Epithelial cell of esophagus (primary cell): Measurements from ENCODE around the gene F2R.

Experiments used
- DNase-seq: peaks from one replicate; pipeline ENCODE4 v3.0.0; 2010; ENCODE audit warnings: low read depth
- H3K4me3 ChIP-seq: 2 replicates; pipeline ENCODE4 v1.5.1; 2011; ENCODE audit warnings: mild to moderate bottlenecking, low read length, control low read depth
- TF ChIP-seq, protein P1 (sequence below): IDR thresholded peaks from 2 replicates; pipeline ENCODE4 v1.5.1; 2011; ENCODE audit warnings: low read depth, mild to moderate bottlenecking, low read length, control low read depth, inconsistent platforms; ENCODE audit not compliant: insufficient read depth; ENCODE audit errors: missing control alignments

Gene F2R

GRCh38 chr5:76690037-76690679 is 25.8 kb upstream of the F2R start:
- no peak for DNase-seq
- TF ChIP-seq, protein P1, sequence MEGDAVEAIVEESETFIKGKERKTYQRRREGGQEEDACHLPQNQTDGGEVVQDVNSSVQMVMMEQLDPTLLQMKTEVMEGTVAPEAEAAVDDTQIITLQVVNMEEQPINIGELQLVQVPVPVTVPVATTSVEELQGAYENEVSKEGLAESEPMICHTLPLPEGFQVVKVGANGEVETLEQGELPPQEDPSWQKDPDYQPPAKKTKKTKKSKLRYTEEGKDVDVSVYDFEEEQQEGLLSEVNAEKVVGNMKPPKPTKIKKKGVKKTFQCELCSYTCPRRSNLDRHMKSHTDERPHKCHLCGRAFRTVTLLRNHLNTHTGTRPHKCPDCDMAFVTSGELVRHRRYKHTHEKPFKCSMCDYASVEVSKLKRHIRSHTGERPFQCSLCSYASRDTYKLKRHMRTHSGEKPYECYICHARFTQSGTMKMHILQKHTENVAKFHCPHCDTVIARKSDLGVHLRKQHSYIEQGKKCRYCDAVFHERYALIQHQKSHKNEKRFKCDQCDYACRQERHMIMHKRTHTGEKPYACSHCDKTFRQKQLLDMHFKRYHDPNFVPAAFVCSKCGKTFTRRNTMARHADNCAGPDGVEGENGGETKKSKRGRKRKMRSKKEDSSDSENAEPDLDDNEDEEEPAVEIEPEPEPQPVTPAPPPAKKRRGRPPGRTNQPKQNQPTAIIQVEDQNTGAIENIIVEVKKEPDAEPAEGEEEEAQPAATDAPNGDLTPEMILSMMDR: no peak
- no peak overlapping the region for H3K4me3 ChIP-seq

GRCh38 chr5:76690704-76691466 is 25.0 kb upstream of the F2R start:
- no peak overlapping the region for H3K4me3 ChIP-seq
- DNase-seq: peak; percentile 56
- TF ChIP-seq, protein P1: no peak

GRCh38 chr5:76691467-76692273 is 24.3 kb upstream of the F2R start:
- TF ChIP-seq, protein P1: no peak
- DNase-seq: no peak

DNA sequence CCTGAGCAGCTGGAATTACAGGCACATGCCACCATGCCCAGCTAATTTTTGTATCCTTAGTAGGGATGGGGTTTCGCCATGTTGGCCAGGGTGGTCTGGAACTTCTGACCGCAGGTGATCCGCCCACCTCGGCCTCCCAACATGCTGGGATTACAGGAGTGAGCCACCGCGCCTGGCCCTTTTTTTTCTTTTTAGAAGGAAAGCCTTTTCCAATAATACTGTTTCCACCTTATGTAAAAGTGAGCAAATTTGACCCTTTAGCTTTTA is 23.7 kb upstream of the F2R start:
- H3K4me3 ChIP-seq: no peak overlapping the region
- TF ChIP-seq, protein P1: no peak
- DNase-seq: no peak

More at GRCh38 chr5:76691467-76692273, 24.3 kb upstream of the F2R start:
- no peak overlapping the region for H3K4me3 ChIP-seq

DNA sequence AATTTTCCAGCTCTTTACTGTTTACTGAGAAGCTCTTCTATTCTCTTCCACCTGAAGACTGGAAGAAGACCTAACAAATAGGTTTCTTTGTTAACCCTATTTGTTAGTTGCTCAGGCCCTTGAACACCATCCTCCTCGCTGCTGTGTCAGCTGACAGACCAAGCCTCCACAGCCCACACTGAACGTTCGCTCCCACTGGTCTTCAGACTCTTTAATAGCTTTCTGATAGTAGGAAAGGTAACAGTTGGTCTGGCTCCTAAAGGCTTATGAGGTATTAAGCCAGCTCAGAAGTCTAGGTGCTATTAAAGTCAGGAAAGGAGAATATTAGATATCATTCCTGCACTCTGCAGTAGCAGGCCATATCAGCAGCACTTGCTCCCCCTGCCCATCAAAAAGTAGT is 23.3 kb upstream of the F2R start:
- no peak for DNase-seq
- TF ChIP-seq, protein P1: no peak
- no peak overlapping the region for H3K4me3 ChIP-seq

- no peak for DNase-seq
- no peak overlapping the region for H3K4me3 ChIP-seq
- TF ChIP-seq, protein P1: no peak
Observed at GRCh38 chr5:76693141-76693540, 22.8 kb upstream of the F2R start.
